IMR-90 (cell line): ENCODE measurements around the gene MLANA. TPM values are rescaled to one million over a fixed set of nuclear protein-coding genes. Genes with fewer than 3 reads are reported as not detected.

Experiments
- ATAC-seq: fragments of 200-7000 bp; cut with Tn5 transposase; 2 replicates; pipeline ENCODE4 v1.9.1; 2020; ENCODE audit warnings: low read depth, mild to moderate bottlenecking, moderate library complexity
- BruUV-seq: library from RNA; stranded (reverse); fragments of 400-500 nt; replicated peaks from 2 replicates; lab custom pipeline; 2021; lab: Mats Ljungman, UMichigan
- CTCF ChIA-PET: fragments of 300-600 bp; formaldehyde crosslinking; extraction: SDS; loops from one replicate; lab custom pipeline; 2021; ENCODE audit warnings: antibody characterized with exemption; lab: Yijun Ruan, JAX
- POLR2A ChIA-PET: fragments of 300-600 bp; sonication (Branson Sonifier 250); formaldehyde crosslinking; loops from one replicate; lab custom pipeline; 2022; ENCODE audit warnings: antibody characterized with exemption; ENCODE audit not compliant: unreplicated experiment; lab: Charles Lee
- DNase-seq: peaks from one replicate; pipeline ENCODE4 v3.0.0; 2013
- H2AFZ ChIP-seq: replicated peaks from 2 replicates; pipeline ENCODE3; 2013; ENCODE audit warnings: low read length, mild to moderate bottlenecking; ENCODE audit not compliant: poor library complexity
- H2AK5ac ChIP-seq: 2 replicates; pipeline ENCODE4 v1.6.1; 2013; ENCODE audit warnings: low read depth, low read length, inconsistent platforms
- H2AK9ac ChIP-seq: replicated peaks from 2 replicates; pipeline ENCODE3; 2013; ENCODE audit warnings: mild to moderate bottlenecking, low read depth, low read length, moderate library complexity; ENCODE audit not compliant: poor library complexity
- H2BK120ac ChIP-seq: 2 replicates; pipeline ENCODE4 v1.6.1; 2013; ENCODE audit warnings: low read depth, low read length, inconsistent platforms
- H2BK15ac ChIP-seq: 3 replicates; pipeline ENCODE4 v1.6.1; 2013; ENCODE audit warnings: low read depth, low read length, inconsistent platforms
- H2BK20ac ChIP-seq: 2 replicates; pipeline ENCODE4 v1.6.1; 2013; ENCODE audit warnings: low read depth, mild to moderate bottlenecking, inconsistent platforms, low read length, moderate library complexity
- H2BK5ac ChIP-seq: 2 replicates; pipeline ENCODE4 v1.6.1; 2013; ENCODE audit warnings: mild to moderate bottlenecking, low read depth, low read length, inconsistent platforms; ENCODE audit not compliant: poor library complexity, severe bottlenecking
- H3K14ac ChIP-seq: replicated peaks from 2 replicates; pipeline ENCODE4 v1.6.1; 2013; ENCODE audit warnings: low read depth, low read length, inconsistent platforms
- H3K18ac ChIP-seq: 2 replicates; pipeline ENCODE4 v1.6.1; 2013; ENCODE audit warnings: low read depth, low read length, control low read depth
- H3K23ac ChIP-seq: 2 replicates; pipeline ENCODE4 v1.6.1; 2013; ENCODE audit warnings: low read depth, low read length, inconsistent platforms
- H3K27ac ChIP-seq: 2 replicates; pipeline ENCODE4 v1.5.1; 2013; ENCODE audit warnings: mild to moderate bottlenecking, control low read depth, low read length; ENCODE audit not compliant: insufficient read depth
- H3K27me3 ChIP-seq: 2 replicates; pipeline ENCODE4 v1.6.1; 2013; ENCODE audit warnings: low read length; ENCODE audit not compliant: control insufficient read depth, insufficient read depth
- H3K36me3 ChIP-seq: 2 replicates; pipeline ENCODE4 v1.6.1; 2013; ENCODE audit warnings: low read length, mixed read lengths; ENCODE audit not compliant: control insufficient read depth, insufficient read depth
- H3K4ac ChIP-seq: 2 replicates; pipeline ENCODE4 v1.6.1; 2013; ENCODE audit warnings: low read depth, low read length, inconsistent platforms
- H3K4me1 ChIP-seq: 2 replicates; pipeline ENCODE4 v1.6.1; 2013; ENCODE audit warnings: low read length, mixed read lengths; ENCODE audit not compliant: control insufficient read depth, insufficient read depth
- H3K4me2 ChIP-seq: 2 replicates; pipeline ENCODE4 v1.6.1; 2013; ENCODE audit warnings: low read depth, mild to moderate bottlenecking, control low read depth, low read length, moderate library complexity
- H3K4me3 ChIP-seq: 2 replicates; pipeline ENCODE4 v1.5.1; 2013; ENCODE audit warnings: low read depth, mild to moderate bottlenecking, control low read depth, low read length, moderate library complexity; ENCODE audit not compliant: insufficient read depth
- H3K56ac ChIP-seq: 2 replicates; pipeline ENCODE4 v1.6.1; 2013; ENCODE audit warnings: low read length, inconsistent platforms; ENCODE audit not compliant: insufficient read depth; ENCODE audit errors: extremely low read depth
- H3K79me1 ChIP-seq, 2 experiments: 2 replicates each; pipeline ENCODE4 v1.6.1; 2013; ENCODE audit warnings: low read length in 2 of 2, inconsistent platforms in 1 of 2, low read depth in 1 of 2
- H3K9ac ChIP-seq: 2 replicates; pipeline ENCODE4 v1.6.1; 2013; ENCODE audit warnings: low read depth, low read length, control low read depth
- H3K9me1 ChIP-seq: 2 replicates; pipeline ENCODE4 v1.6.1; 2013; ENCODE audit warnings: low read length, inconsistent platforms; ENCODE audit not compliant: insufficient read depth
- H3K9me3 ChIP-seq: 2 replicates; pipeline ENCODE4 v1.6.1; 2013; ENCODE audit warnings: low read length; ENCODE audit not compliant: control insufficient read depth, insufficient read depth
- H4K20me1 ChIP-seq: 2 replicates; pipeline ENCODE4 v1.6.1; 2013; ENCODE audit warnings: low read length, inconsistent platforms; ENCODE audit not compliant: insufficient read depth
- H4K5ac ChIP-seq: 2 replicates; pipeline ENCODE4 v1.6.1; 2013; ENCODE audit warnings: mild to moderate bottlenecking, low read depth, low read length, control low read depth
- H4K8ac ChIP-seq, 2 experiments: 2 replicates each; pipeline ENCODE4 v1.6.1; 2013; ENCODE audit warnings: low read depth in 2 of 2, low read length in 2 of 2, control low read depth in 1 of 2, inconsistent platforms in 1 of 2
- H4K91ac ChIP-seq: 2 replicates; pipeline ENCODE4 v1.6.1; 2013; ENCODE audit warnings: low read depth, low read length, inconsistent platforms; ENCODE audit not compliant: insufficient read depth
- CEBPB ChIP-seq: IDR thresholded peaks from 2 replicates; pipeline ENCODE4 v1.6.1; 2012; ENCODE audit warnings: low read depth, low read length, improper control_type of control experiment
- CHD1 ChIP-seq: IDR thresholded peaks from 2 replicates; pipeline ENCODE4 v1.6.1; 2012; ENCODE audit warnings: low read depth, low read length, improper control_type of control experiment
- CTCF ChIP-seq: conservative IDR thresholded peaks from 2 replicates; pipeline ENCODE4 v1.5.1; 2012; ENCODE audit warnings: mild to moderate bottlenecking, low read depth, low read length, improper control_type of control experiment
- ELK1 ChIP-seq: fragments of 150-350 bp; IDR thresholded peaks from 2 replicates; pipeline ENCODE4 v1.6.1; 2016; ENCODE audit warnings: low read depth, mild to moderate bottlenecking, low read length, moderate library complexity, borderline replicate concordance
- MAFK ChIP-seq: IDR thresholded peaks from 2 replicates; pipeline ENCODE4 v1.6.1; 2012; ENCODE audit warnings: low read depth, low read length, improper control_type of control experiment
- POLR2A ChIP-seq: IDR thresholded peaks from 2 replicates; pipeline ENCODE4 v1.6.1; 2012; ENCODE audit warnings: mild to moderate bottlenecking, low read depth, low read length
- RCOR1 ChIP-seq: IDR thresholded peaks from 2 replicates; pipeline ENCODE4 v1.6.1; 2012; ENCODE audit warnings: mild to moderate bottlenecking, low read length, improper control_type of control experiment; ENCODE audit not compliant: insufficient replicate concordance
- RFX5 ChIP-seq: IDR thresholded peaks from 2 replicates; pipeline ENCODE4 v1.8.0; 2012; ENCODE audit warnings: low read depth, mild to moderate bottlenecking, low read length, moderate library complexity
- SMC3 ChIP-seq: fragments of 150-350 bp; IDR thresholded peaks from 2 replicates; pipeline ENCODE4 v1.6.1; 2016; ENCODE audit warnings: low read depth, mild to moderate bottlenecking, antibody characterized with exemption, low read length, moderate library complexity
- USF2 ChIP-seq: fragments of 150-350 bp; IDR thresholded peaks from 2 replicates; pipeline ENCODE4 v1.6.1; 2017; ENCODE audit warnings: mild to moderate bottlenecking, antibody characterized with exemption, low read length, low read depth
- WGBS, 2 experiments: methylation state at CpG; one replicate each; pipeline versions ENCODE4 v1.1.5 to v1.1.7; 2013; ENCODE audit warnings: missing lambda C conversion rate in 2 of 2; ENCODE audit not compliant: insufficient read length in 1 of 2; ENCODE audit errors: extremely low coverage in 2 of 2; 5-methylcytosine and 5-hydroxymethylcytosine counted together
- dilution Hi-C: fragments of 300-500 bp; cut with HindIII; formaldehyde crosslinking; loops from one replicate; pipeline ENCODE4 v1.14.3; 2018; ENCODE audit warnings: low sequenced_read_pairs; ENCODE audit not compliant: unreplicated experiment
- in situ Hi-C: fragments of 300-500 bp; cut with MboI; formaldehyde crosslinking; loops from 3 replicates; pipeline ENCODE4 v1.14.3; 2019; ENCODE audit warnings: low sequenced_read_pairs, inconsistent platforms, mixed read lengths
- intact Hi-C: fragments of 100-400 bp; cut with micrococcal nuclease; formaldehyde crosslinking; loops from 2 replicates; pipeline ENCODE4 v1.10.0; 2022
- polyA plus RNA-seq, 3 experiments: library from polyadenylated mRNA; depleted of rRNA; stranded (reverse); fragments of >200 nt; gene quantifications; 2 replicates each; pipeline ENCODE4 v1.2.3, GENCODE V29; 2012; ENCODE audit warnings: low replicate concordance in 1 of 3
- total RNA-seq: library from RNA; depleted of rRNA; stranded (reverse); fragments of >200 nt; gene quantifications from 2 replicates; pipeline ENCODE4 v1.2.3, GENCODE V29; 2012

MLANA gene
- total and polyA plus RNA-seq, 2 of the 4 experiments (the other 2 are of a cell fraction), result not detected

- ATAC-seq (no peak), DNase-seq (no peak)
- H2AFZ ChIP-seq, result no peak overlapping the region
- no peak overlapping the region for H4K8ac ChIP-seq
- dilution Hi-C loops (no loop called here), intact Hi-C loops (no loop called here), in situ Hi-C loops (no loop called here)
- H2AK9ac ChIP-seq, result no peak overlapping the region
- no peak overlapping the region for H3K4me3 ChIP-seq
- ChIA-PET POLR2A (no interaction called here), CTCF (no interaction called here)
- H4K5ac ChIP-seq, result no peak overlapping the region
- H3K23ac ChIP-seq, result no peak overlapping the region
- no peak overlapping the region for H2BK5ac ChIP-seq
- H3K36me3 ChIP-seq, result no peaks in the 10 kb centered on the region
- no peaks in the 10 kb centered on the region for H3K79me1 ChIP-seq
- H3K56ac ChIP-seq, result no peak overlapping the region
- H3K14ac ChIP-seq, result no peak overlapping the region
- H4K91ac ChIP-seq, result no peak overlapping the region
- no peak overlapping the region for H2AK5ac ChIP-seq
- H3K9ac ChIP-seq, result no peak overlapping the region
- H3K4me1 ChIP-seq, result no peaks in the 10 kb centered on the region
- H3K4me2 ChIP-seq, result no peak overlapping the region
- H3K27me3 ChIP-seq, result no peaks in the 10 kb centered on the region
- no peak overlapping the region for H3K18ac ChIP-seq
- no peak overlapping the region for H2BK20ac ChIP-seq
- BruUV-seq, result no TSS peak
- TF ChIP-seq RFX5 (no peak), CHD1 (no peak), SMC3 (no peak), RCOR1 (no peak), MAFK (no peak), USF2 (no peak), CEBPB (no peak), POLR2A (no peak), ELK1 (no peak), CTCF (no peak)
- H2BK15ac ChIP-seq, result no peak overlapping the region
- no peak overlapping the region for H2BK120ac ChIP-seq
- no peaks in the 10 kb centered on the region for H4K20me1 ChIP-seq
- H3K9me1 ChIP-seq, result no peaks in the 10 kb centered on the region
- no CpG with 5 or more reads among the region's 5 CpGs for WGBS, 2 experiments
- H3K9me3 ChIP-seq, result no peaks in the 10 kb centered on the region
- H3K4ac ChIP-seq, result no peak overlapping the region
- no peak overlapping the region for H3K27ac ChIP-seq
These were observed 17.2 kb upstream of the MLANA start for GRCh38 chr9:5873439-5873838.
